GM18951 (cell line): ENCODE results near the gene TNFSF8.

Source experiments
- POLR2A ChIP-seq: IDR thresholded peaks from 4 replicates; pipeline ENCODE4 v1.6.1; 2011; ENCODE audit warnings: mild to moderate bottlenecking; ENCODE audit not compliant: insufficient read length, insufficient read depth; ENCODE audit errors: extremely low read depth
- in situ Hi-C: fragments of 300-500 bp; cut with MboI; formaldehyde crosslinking; loops from one replicate; pipeline ENCODE4 v1.12.0; 2022; ENCODE audit warnings: low sequenced_read_pairs, mixed read lengths, inconsistent platforms; ENCODE audit not compliant: unreplicated experiment

The TNFSF8 gene

GRCh38 chr9:114908104-114908622 lies 22.2 kb downstream of the TNFSF8 start:
- TF ChIP-seq POLR2A, result no peak
- in situ Hi-C loops, result loop anchor here (25.0 kb wide), 1 partner anchor 171 kb away; no protein-coding TSS in a partner anchor

DNA sequence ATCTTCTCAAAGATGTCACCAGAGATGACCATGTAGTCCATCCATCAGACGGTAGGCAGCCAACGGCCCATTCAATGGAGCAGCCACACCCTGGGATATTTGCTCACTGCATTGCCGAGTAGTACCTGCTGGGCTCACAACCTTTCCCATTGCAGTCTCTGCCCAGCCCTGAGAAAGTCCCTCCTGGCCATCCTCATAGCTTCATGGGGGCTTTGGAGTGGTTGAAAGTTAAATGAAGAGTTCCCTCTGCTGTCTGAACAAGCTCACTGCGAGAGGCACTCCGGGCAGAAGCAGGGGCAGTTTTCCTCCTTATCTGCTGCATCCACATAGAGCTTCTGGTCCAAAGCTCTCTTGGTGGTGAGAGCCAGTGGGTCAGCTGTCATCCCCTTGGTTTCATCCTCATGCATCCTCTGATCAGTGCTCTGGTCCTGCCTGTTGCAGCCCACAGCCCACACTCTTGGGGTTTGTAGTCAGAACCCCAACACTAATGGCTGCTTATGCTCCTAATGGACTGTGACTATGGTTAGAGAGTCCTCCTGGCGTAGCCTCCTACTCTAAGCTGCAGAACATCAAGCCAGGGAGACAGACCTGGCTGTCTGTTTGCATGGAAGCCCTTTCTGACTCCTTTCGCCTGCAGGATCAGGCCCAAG lies 23.3 kb downstream of the TNFSF8 start:
- in situ Hi-C loops, result loop anchor here (25.0 kb wide), 1 partner anchor 170 kb away; no protein-coding TSS in a partner anchor

GRCh38 chr9:114905170-114905940 lies 25.0 kb downstream of the TNFSF8 start:
- in situ Hi-C loops, result loop anchor here (25.0 kb wide), 1 partner anchor 168 kb away; no protein-coding TSS in a partner anchor
- TF ChIP-seq POLR2A, result no peak

More for the DNA sequence above, 23.3 kb downstream of the TNFSF8 start:
- TF ChIP-seq POLR2A, result no peak

DNA sequence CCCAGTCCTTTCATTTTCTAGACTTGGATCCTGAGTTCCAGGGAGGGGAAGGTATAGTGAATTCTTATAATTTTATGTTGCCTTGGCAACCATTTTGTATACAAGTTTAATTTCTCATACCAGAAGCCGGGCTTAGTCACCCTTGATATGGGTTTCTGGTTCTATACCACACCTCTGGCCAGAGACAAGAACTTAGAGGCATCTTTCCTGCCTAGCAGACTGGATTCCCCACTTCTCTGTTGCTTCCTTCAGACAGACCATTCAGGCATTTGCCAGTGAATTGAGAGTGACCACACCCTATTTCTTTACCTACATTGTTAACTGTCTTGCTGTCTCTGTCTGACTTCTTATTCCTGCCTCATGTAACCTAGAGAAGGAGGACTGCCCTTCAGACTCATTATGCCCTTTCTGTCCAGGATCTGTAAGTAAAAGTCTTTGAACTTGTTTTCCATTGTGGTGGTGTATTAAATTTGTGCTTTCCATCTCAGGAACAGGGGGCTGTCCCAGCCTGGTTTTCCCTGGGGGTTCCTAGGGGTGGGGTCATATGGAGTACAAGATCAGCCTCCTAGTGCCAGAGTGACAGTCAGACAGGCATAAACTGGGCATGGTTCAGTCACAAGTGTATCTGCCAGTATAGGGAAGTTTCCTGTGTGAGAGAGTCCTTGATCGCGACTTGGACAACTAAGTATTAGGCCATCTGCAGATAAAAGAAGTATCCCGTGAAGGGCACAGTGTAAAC lies 27.4 kb downstream of the TNFSF8 start:
- TF ChIP-seq POLR2A, result no peak
- in situ Hi-C loops, result loop anchor here (25.0 kb wide), 1 partner anchor 166 kb away; no protein-coding TSS in a partner anchor

DNA sequence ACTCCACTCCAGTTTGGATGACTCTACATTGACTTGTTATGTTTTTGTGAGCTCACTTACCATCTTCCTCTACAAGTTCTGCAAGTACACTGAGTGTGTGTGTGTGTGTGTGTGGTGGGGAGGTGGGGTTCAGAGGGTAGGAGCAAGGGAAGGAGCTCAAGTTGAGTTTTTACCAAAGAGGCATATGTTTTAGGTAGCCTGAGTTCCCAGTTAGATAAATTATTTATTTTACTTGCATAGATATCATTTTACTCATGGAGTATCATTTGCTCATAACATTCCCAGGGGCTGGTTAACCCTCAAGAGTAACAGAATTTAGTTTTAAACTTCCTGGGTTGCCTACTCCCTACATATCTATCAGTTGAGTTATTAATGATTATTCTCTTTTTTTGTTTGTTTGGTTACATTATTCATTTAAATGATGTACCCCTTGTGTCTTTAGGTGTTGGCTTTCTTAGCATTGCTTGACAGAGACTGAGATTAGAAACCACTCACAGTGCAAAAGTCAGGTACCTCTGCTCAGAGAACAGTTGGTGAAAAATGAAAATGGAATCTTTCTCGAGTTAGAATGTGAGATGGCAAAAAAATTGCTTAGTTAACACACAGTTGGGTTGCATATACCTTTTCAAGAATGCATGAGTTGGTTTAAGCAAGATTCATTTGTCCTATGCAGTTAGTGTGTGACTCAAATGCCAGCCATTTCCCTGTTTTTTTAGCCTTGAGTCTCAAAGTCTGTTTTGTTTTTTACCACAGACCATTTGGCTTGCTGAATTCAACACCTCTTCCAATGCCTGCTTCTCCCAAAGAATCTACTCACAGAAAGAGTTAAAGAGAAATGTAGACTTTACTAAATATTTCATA lies 29.2 kb downstream of the TNFSF8 start:
- in situ Hi-C loops, result loop anchor here (25.0 kb wide), 1 partner anchor 164 kb away; no protein-coding TSS in a partner anchor
- no peak for TF ChIP-seq POLR2A

DNA sequence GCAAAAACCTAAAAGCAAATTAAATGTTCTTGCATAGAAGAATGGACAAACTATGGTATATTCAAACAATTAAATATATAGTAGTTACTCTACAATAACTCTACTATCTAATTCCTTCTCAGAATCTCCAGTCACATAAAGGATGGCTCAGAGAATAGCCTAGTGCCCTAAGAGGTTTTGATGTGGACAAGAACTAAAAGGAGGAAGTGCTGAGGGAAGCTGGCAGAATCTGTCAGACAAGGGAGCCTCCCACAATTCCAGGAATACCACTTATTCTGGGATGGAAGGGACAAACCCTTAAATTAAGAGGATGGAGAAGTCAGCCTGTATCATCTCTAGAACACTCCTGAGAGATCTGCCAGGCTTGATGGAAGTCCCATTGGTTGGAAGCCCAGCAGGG lies 30.4 kb downstream of the TNFSF8 start:
- in situ Hi-C loops, result loop anchor here (25.0 kb wide), 1 partner anchor 163 kb away; no protein-coding TSS in a partner anchor
- TF ChIP-seq POLR2A, result no peak

- in situ Hi-C loops, result no loop called here
- no peak for TF ChIP-seq POLR2A
These were observed 30.9 kb downstream of the TNFSF8 start for GRCh38 chr9:114899461-114899860.

DNA sequence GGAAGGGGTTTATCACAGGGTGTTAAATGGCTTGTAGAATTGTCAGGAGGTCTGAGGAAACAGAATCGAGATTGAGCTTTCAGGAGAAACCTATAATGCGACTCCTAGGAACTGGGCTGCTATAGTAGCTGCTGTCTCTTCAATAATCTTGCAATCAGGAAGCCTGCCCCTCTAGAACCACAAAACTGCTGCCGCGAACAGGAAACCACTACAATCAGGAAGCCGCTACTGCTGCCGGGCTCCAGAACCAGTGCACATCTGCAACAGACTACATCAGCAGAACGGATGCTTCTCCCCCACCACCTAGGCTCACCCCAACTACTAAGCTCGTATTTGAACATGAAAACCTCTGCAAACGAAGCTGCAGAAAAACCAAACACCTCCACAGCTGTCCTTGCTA lies 31.6 kb downstream of the TNFSF8 start:
- in situ Hi-C loops, result no loop called here
- TF ChIP-seq POLR2A, result no peak

DNA sequence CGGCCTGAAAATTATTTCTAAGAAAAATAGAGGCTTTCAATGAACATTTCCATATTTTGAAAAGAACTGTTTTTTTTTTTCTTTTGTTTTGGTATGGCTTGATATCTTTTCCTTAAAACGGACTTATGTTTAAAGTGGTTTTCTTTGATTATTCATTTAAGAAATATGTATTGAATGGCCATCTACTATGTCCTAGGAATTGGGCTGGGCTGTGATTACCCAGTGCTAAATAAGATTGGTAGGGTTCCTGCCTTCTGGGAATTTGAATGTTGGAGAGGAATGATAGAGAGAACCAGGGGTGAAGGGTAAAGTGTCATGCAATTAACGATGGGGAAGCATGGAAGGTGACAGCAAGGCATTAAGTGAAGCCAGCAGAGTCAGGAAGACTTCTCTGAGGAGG lies 33.2 kb downstream of the TNFSF8 start:
- in situ Hi-C loops, result no loop called here
- no peak for TF ChIP-seq POLR2A

GRCh38 chr9:114896344-114896743 lies 34.0 kb downstream of the TNFSF8 start:
- in situ Hi-C loops, result no loop called here
- no peak for TF ChIP-seq POLR2A

GRCh38 chr9:114895521-114895991 lies 34.8 kb downstream of the TNFSF8 start:
- no peak for TF ChIP-seq POLR2A
- in situ Hi-C loops, result no loop called here
